Measurements from ENCODE around the gene INHBB.

INHBB gene

DNA sequence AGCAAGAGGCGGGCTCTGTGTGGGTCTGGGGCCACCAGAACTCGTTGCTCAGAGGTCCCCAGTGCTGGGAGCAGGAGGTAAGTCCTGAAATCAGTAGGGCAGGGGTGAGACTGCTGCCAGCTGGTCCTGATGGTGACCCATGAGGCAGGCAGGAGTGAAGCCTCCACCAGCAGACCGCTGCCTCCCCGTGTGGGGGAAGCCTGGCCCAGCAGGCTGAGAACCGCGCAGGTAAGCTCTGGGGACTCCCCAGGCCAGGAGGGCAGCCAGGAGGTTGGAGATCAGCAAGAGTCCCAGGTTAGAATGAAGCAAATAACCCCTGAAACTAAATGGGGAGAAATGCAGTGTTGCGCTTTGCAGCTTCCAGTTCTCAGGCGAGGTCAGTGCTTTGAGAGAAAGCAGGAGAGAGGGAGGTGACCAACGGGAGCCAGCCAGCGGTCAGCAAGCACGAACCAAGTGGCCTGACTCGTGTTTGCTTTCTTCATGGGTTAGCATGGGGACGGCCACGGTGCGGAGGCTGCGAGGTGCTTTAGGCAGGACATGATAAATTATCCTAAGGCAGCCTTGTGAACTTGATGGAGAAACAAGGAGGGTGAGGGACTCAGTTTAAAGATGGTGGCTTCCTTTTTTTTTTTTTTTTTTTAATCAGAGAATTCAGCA is 26.2 kb downstream of the INHBB start:
- Histone ChIP-seq H3K36me3 (ENCODE audit: control insufficient read depth, insufficient read depth, low read length) (no peaks in the 10 kb centered on the region), H3K4me1 (ENCODE audit: control insufficient read depth, insufficient read depth, low read length, poor library complexity, severe bottlenecking) (peaks cover 9% of the 10 kb centered on the region), H3K27ac (ENCODE audit: low read depth, low read length, severe bottlenecking) (no peak overlapping the region), H3K9me3 (ENCODE audit: control insufficient read depth, low read length) (no peaks in the 10 kb centered on the region), H3K4me3 (ENCODE audit: extremely low read depth, insufficient read depth, low read length, poor library complexity, severe bottlenecking) (no peak overlapping the region)
- 80 to 86% methylated on average over 16 of the region's 16 CpGs for WGBS, 2 experiments (ENCODE audit: insufficient coverage in 2 of 2)

DNA sequence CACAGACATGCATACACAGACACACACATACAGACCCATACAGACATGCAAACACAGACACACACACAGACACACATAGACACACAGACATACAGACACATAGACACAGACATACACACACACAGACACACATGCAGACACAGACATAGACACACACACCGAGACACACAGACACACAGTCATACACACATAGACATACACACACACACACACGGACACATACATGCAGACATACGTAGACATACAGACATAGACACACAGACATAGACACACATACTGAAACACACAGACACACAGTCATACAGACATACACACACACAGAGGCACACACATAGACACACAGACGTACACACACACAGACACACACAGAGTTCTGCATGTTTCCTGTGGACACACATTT is 26.9 kb downstream of the INHBB start:
- WGBS, 2 experiments (ENCODE audit: insufficient coverage in 2 of 2), result 87 to 88% methylated on average over 3 of the region's 4 CpGs
- Histone ChIP-seq H3K9me3 (ENCODE audit: control insufficient read depth, low read length) (no peaks in the 10 kb centered on the region), H3K4me1 (ENCODE audit: control insufficient read depth, insufficient read depth, low read length, poor library complexity, severe bottlenecking) (peaks cover 3% of the 10 kb centered on the region), H3K27ac (ENCODE audit: low read depth, low read length, severe bottlenecking) (no peak overlapping the region), H3K36me3 (ENCODE audit: control insufficient read depth, insufficient read depth, low read length) (no peaks in the 10 kb centered on the region), H3K4me3 (ENCODE audit: extremely low read depth, insufficient read depth, low read length, poor library complexity, severe bottlenecking) (no peak overlapping the region)

DNA sequence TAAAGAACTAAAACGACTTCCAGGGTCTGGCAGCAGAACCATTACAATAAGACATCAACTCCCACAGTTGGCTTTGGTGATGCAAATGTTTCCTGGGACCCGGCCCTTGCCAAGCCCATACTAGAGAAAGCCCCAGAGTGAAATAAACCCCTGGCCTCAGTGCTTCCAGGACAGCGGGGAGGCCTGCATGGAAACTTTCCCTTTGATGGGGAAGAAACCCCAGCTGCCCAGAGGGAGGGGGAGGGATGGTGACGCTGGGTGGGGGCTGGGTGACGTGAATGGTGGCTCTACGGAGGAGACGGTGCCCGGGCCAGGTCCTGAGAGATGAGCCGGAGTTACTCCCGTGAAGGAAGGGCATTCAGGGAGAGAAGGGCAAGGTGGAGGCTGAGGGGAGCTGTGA is 27.5 kb downstream of the INHBB start:
- Histone ChIP-seq H3K4me1 (ENCODE audit: control insufficient read depth, insufficient read depth, low read length, poor library complexity, severe bottlenecking) (no peaks in the 10 kb centered on the region), H3K4me3 (ENCODE audit: extremely low read depth, insufficient read depth, low read length, poor library complexity, severe bottlenecking) (no peak overlapping the region), H3K9me3 (ENCODE audit: control insufficient read depth, low read length) (no peaks in the 10 kb centered on the region), H3K27ac (ENCODE audit: low read depth, low read length, severe bottlenecking) (no peak overlapping the region), H3K36me3 (ENCODE audit: control insufficient read depth, insufficient read depth, low read length) (no peaks in the 10 kb centered on the region)
- 4 to 15% methylated on average over 6 to 8 of the region's 10 CpGs for WGBS, 2 experiments (ENCODE audit: insufficient coverage in 2 of 2)

DNA sequence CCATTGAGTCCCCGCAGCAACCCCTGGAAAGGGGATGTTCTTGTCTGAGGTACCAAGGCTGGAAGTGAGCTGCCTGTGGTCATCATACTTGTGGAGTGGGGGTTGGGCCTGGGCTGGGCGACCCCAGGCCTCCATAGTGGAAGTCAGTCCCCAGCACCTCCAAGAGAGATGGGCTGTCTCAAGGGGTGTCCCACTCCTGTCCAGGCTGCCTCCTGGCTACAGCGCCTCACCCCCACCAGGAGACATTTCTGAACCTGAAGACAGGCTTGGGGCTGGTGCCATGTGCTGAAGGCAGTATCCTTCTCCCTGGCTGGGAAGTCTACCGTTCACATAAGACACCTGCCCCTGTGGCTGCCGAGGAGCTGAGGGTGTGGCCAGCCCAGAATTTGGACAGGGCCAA is 28.9 kb downstream of the INHBB start:
- no peak overlapping the region for H3K4me3 ChIP-seq (ENCODE audit: extremely low read depth, insufficient read depth, low read length, poor library complexity, severe bottlenecking)
- WGBS, 2 experiments (ENCODE audit: insufficient coverage in 2 of 2), result 83 to 87% methylated on average over 4 to 5 of the region's 5 CpGs
- H3K9me3 ChIP-seq (ENCODE audit: control insufficient read depth, low read length), result no peaks in the 10 kb centered on the region
- H3K27ac ChIP-seq (ENCODE audit: low read depth, low read length, severe bottlenecking), result no peak overlapping the region
- no peaks in the 10 kb centered on the region for H3K4me1 ChIP-seq (ENCODE audit: control insufficient read depth, insufficient read depth, low read length, poor library complexity, severe bottlenecking)
- H3K36me3 ChIP-seq (ENCODE audit: control insufficient read depth, insufficient read depth, low read length), result no peaks in the 10 kb centered on the region

DNA sequence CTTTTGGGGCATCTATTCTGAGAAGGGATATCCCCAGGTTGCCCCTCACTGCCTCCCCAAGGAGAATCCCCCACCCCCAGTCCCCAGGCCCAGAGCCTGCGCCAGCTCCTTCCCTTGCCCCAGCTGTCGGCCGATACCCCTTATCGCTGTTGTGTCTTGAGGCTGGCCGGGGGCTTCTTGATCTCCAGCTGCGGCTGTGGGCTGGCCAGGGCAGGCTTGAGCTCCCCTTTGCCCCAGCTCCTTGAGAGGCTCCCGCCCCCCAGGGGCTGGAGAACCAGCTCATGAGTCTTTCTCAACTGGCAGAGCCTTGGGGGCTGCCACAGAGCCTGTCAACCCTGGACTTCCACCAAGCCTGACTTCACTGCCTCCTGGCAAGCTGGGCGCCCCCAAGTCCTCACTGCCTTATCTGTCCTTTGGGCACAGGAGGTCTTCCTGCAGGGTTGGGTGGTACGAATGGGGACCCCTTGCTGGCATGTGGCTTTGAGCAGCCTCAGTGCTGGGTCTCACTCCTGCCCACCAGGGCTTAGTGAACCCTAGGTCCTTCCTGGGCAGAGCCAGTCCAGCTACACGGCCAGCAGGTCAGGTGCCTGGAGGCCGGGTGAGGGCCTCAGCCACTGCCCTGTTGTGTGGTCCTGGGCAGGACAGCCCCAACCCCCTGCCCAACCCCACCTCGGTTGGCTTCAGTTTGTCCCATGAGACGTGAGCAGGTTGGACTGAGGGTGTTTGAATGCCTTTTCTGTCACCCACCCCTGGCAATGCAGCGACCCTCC is 29.5 kb downstream of the INHBB start:
- Histone ChIP-seq H3K27ac (ENCODE audit: low read depth, low read length, severe bottlenecking) (no peak overlapping the region), H3K9me3 (ENCODE audit: control insufficient read depth, low read length) (no peaks in the 10 kb centered on the region), H3K36me3 (ENCODE audit: control insufficient read depth, insufficient read depth, low read length) (no peaks in the 10 kb centered on the region), H3K4me1 (ENCODE audit: control insufficient read depth, insufficient read depth, low read length, poor library complexity, severe bottlenecking) (no peaks in the 10 kb centered on the region), H3K4me3 (ENCODE audit: extremely low read depth, insufficient read depth, low read length, poor library complexity, severe bottlenecking) (no peak overlapping the region)
- 92 to 94% methylated on average over 10 to 11 of the region's 14 CpGs for WGBS, 2 experiments (ENCODE audit: insufficient coverage in 2 of 2)

DNA sequence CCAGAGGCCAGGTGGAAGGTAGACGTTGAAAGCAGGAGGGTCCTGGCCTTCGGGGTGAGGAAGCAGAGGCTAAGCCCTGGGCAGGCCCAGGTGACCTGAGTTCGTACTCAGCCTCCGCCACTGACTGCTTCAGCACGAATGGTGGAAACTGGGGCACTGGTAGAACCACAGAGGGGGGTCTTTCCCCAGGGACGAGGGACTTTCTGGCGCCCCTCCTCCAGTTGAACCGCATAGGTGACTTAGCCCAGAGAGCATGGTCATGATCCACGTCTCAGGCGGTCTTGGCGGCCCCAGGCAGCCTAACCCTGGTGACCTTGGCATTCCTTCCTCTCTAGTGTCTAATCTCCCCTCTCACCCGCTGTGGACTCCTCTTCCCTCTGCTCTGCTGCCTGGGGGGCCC is 30.2 kb downstream of the INHBB start:
- Histone ChIP-seq H3K36me3 (ENCODE audit: control insufficient read depth, insufficient read depth, low read length) (no peaks in the 10 kb centered on the region), H3K27ac (ENCODE audit: low read depth, low read length, severe bottlenecking) (no peak overlapping the region), H3K4me3 (ENCODE audit: extremely low read depth, insufficient read depth, low read length, poor library complexity, severe bottlenecking) (no peak overlapping the region), H3K9me3 (ENCODE audit: control insufficient read depth, low read length) (no peaks in the 10 kb centered on the region), H3K4me1 (ENCODE audit: control insufficient read depth, insufficient read depth, low read length, poor library complexity, severe bottlenecking) (no peaks in the 10 kb centered on the region)
- WGBS, 2 experiments (ENCODE audit: insufficient coverage in 2 of 2), result 81 to 88% methylated on average over 11 to 12 of the region's 12 CpGs

DNA sequence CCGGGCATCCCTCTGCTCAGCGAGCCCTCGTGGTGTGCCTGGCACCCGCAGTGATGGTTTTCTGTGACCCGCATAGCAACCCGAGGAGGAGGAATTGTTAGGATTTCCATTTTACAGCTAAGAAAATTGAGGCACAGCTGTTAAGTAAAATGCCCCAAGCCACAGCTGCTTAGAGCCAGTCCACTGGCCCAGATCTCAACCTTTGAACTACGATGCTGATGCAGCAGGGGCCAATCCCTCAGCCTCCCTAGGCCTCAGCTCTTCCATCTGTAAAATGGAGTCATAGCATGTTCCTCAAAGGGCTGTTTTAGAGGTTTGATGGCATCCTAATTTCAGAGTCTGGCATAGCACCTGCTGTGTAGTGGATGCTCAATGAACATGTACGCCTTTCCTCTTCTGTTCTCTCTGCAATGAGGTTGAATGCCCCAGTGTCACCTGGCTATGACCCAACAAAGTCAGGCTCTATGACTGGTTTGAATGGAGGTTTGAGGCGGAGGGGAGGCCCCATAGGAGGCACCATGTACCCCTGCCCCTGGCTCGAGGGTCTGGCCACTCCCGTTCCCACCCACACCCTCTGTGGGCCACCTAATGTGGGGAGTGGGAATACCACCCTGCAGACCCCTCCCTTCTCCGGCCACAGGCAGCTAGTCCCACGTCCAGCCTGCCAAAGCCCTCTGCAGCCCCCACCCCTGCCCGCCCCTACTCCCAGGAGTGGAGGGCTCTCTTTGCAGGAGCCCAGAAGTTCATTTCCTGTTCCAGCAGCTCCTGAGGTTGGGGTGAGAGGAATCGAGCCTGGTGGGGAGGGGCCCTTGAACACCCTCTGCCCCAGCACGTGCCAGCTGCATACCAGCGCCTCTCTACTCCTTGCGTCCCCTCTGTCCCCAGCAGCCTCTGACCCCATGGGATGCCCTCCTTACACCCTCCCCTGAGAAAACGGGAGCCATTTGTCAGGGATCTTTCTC is 31.0 kb downstream of the INHBB start:
- H3K4me3 ChIP-seq (ENCODE audit: extremely low read depth, insufficient read depth, low read length, poor library complexity, severe bottlenecking), result no peak overlapping the region
- H3K9me3 ChIP-seq (ENCODE audit: control insufficient read depth, low read length), result no peaks in the 10 kb centered on the region
- 82 to 83% methylated on average over 13 to 14 of the region's 19 CpGs for WGBS, 2 experiments (ENCODE audit: insufficient coverage in 2 of 2)
- no peaks in the 10 kb centered on the region for H3K36me3 ChIP-seq (ENCODE audit: control insufficient read depth, insufficient read depth, low read length)
- H3K27ac ChIP-seq (ENCODE audit: low read depth, low read length, severe bottlenecking), result no peak overlapping the region
- H3K4me1 ChIP-seq (ENCODE audit: control insufficient read depth, insufficient read depth, low read length, poor library complexity, severe bottlenecking), result no peaks in the 10 kb centered on the region

DNA sequence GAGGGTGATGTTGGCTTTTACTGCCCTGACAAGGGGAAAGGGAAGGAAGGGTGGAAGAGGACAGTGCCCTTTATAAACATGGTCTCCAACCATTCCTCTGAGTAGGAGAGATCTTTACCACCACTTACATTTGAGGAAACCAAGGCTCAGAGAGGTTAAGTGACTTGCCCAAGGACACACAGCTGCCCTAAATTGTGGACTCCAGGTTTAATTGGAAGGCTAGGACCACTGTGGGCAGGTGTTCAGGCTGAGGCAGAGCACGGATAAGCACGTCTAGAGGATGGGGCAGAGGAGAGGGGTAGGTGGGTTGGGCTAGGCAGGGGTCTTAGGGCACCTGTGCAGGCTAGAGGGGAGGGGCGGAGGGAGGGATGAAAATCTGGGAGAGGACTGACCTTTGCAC is 32.7 kb downstream of the INHBB start:
- Histone ChIP-seq H3K4me3 (ENCODE audit: extremely low read depth, insufficient read depth, low read length, poor library complexity, severe bottlenecking) (no peak overlapping the region), H3K4me1 (ENCODE audit: control insufficient read depth, insufficient read depth, low read length, poor library complexity, severe bottlenecking) (no peaks in the 10 kb centered on the region), H3K36me3 (ENCODE audit: control insufficient read depth, insufficient read depth, low read length) (no peaks in the 10 kb centered on the region), H3K9me3 (ENCODE audit: control insufficient read depth, low read length) (no peaks in the 10 kb centered on the region), H3K27ac (ENCODE audit: low read depth, low read length, severe bottlenecking) (no peak overlapping the region)
- 61 to 76% methylated on average over 2 to 3 of the region's 3 CpGs for WGBS, 2 experiments (ENCODE audit: insufficient coverage in 2 of 2)

DNA sequence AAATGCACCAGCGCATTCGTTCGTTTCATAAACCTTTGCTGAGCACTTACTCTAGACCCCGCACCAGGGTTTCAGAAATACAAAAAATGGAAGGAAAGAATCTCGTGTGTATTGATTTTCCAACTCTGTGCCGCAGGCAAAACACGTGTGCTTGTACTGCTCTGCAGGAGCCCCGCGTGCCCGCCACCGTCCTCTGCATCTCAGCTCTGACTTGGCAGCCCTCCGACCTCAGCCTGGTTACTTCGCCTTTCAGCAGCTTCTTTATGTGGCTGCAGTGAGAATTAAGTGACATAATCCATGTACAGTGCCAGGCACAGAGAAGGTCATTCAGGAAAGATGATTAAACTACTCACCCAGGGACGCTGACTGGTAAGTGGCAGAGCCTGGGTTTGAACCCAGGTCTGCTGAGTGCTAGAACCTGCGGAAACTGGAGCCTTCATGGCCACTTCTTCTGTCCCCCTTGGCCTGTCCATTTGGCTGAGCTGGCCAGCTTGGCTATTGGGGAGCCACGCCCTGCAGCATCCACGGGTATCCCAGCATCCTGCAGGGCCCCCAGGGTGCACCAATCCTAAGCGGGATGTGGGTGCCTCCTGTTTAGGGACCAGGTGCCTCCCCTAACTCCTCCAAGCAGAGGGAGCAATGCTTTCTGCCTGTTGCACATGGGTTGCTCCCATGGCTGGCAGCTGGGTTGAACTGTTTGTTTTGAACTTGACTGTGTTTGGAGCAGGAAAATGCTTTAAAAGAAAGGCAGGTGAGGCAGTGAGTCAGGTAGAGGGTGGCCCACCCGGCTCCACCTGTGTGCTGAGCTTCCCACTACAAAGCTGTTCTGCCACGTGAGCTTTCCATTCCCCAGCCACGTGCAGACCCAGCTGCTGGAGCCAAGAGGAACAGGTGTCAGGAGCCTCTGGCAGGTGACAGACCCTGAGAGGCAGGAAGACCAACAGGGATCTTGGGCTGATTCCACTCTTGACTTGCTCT is 34.3 kb downstream of the INHBB start:
- Histone ChIP-seq H3K27ac (ENCODE audit: low read depth, low read length, severe bottlenecking) (no peak overlapping the region), H3K4me3 (ENCODE audit: extremely low read depth, insufficient read depth, low read length, poor library complexity, severe bottlenecking) (no peak overlapping the region), H3K4me1 (ENCODE audit: control insufficient read depth, insufficient read depth, low read length, poor library complexity, severe bottlenecking) (no peaks in the 10 kb centered on the region), H3K9me3 (ENCODE audit: control insufficient read depth, low read length) (no peaks in the 10 kb centered on the region), H3K36me3 (ENCODE audit: control insufficient read depth, insufficient read depth, low read length) (no peaks in the 10 kb centered on the region)
- 84 to 89% methylated on average over 20 to 21 of the region's 21 CpGs for WGBS, 2 experiments (ENCODE audit: insufficient coverage in 2 of 2)

DNA sequence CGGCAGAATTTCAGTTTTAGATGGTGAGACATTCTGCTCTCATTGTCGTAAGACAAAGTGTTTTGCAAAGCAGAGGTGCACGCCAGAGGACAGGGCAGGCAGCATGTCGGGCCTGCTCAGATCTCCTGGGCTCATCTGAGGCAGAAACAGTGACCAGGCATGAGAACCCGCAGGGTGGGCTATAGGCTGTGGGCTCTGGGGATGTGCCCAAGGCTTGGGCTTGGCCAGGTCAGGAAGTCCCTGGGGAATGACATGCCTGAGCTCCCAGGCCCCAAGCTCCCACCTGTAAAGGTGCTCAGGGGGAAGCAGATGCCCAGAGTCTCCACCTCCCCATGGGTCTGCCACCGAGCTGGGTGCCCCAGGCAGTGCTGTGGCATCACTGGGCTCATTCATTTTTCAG is 35.3 kb downstream of the INHBB start:
- WGBS, 2 experiments (ENCODE audit: insufficient coverage in 2 of 2), result 89 to 97% methylated on average over 6 of the region's 6 CpGs
- H3K9me3 ChIP-seq (ENCODE audit: control insufficient read depth, low read length), result no peaks in the 10 kb centered on the region
- H3K36me3 ChIP-seq (ENCODE audit: control insufficient read depth, insufficient read depth, low read length), result no peaks in the 10 kb centered on the region
- no peak overlapping the region for H3K4me3 ChIP-seq (ENCODE audit: extremely low read depth, insufficient read depth, low read length, poor library complexity, severe bottlenecking)
- no peaks in the 10 kb centered on the region for H3K4me1 ChIP-seq (ENCODE audit: control insufficient read depth, insufficient read depth, low read length, poor library complexity, severe bottlenecking)
- H3K27ac ChIP-seq (ENCODE audit: low read depth, low read length, severe bottlenecking), result no peak overlapping the region

All from mesodermal cell (in vitro differentiated cells).